Vagina (tissue), 2 donors: Measurements from ENCODE around the gene HELQ.

Source experiments
- POLR2A ChIP-seq, 2 donors: fragments of 450-650 bp; IDR thresholded peaks; one replicate each; pipeline ENCODE4 v1.6.1; 2017; ENCODE audit warnings: antibody characterized with exemption in 2 of 2, mild to moderate bottlenecking in 2 of 2, moderate library complexity in 2 of 2
- POLR2AphosphoS5 ChIP-seq, 2 donors: sonication (generic); formaldehyde crosslinking; IDR thresholded peaks; one replicate each; pipeline ENCODE4 v1.9.0; 2017; ENCODE audit warnings: antibody characterized with exemption in 2 of 2, mild to moderate bottlenecking in 2 of 2, low read depth in 1 of 2; ENCODE audit not compliant: insufficient read depth in 1 of 2

- TF ChIP-seq POLR2A (IDR thresholded peaks at IDR 0.05) (no peak), POLR2AphosphoS5 (IDR thresholded peaks at IDR 0.05; ENCODE audit: insufficient read depth in 1 of 2, low read depth in 1 of 2) (no peak)
Measured at GRCh38 chr4:83449009-83449408, 6.6 kb downstream of the HELQ start.
